SK-N-SH treated with all-trans-retinoic acid at 6 μM for 48 hours (cell line): Measurements from ENCODE around the gene TARS2.

ENCODE experiments used
- ATAC-seq: fragments of 200-7000 bp; cut with Tn5 transposase; 3 replicates; pipeline ENCODE4 v1.9.1; 2020; ENCODE audit warnings: mild to moderate bottlenecking, moderate library complexity
- ARNTL ChIP-seq: fragments of 450-650 bp; formaldehyde crosslinking; IDR thresholded peaks from 2 replicates; pipeline ENCODE4 v1.5.0; 2020; ENCODE audit warnings: low read depth, mild to moderate bottlenecking, moderate library complexity, borderline replicate concordance
- BACH2 ChIP-seq: fragments of 250-450 bp; sonication (Bioruptor Pico); IDR thresholded peaks from 2 replicates; pipeline ENCODE4 v1.9.0; 2021; ENCODE audit warnings: mild to moderate bottlenecking, borderline replicate concordance
- CREB5 ChIP-seq: fragments of 250-450 bp; sonication (Bioruptor Pico); IDR thresholded peaks from 2 replicates; pipeline ENCODE4 v1.5.1; 2020; ENCODE audit warnings: low read depth, mild to moderate bottlenecking, moderate library complexity
- CSDC2 ChIP-seq: fragments of 250-450 bp; sonication (Bioruptor Pico); IDR thresholded peaks from 2 replicates; pipeline ENCODE4 v1.5.0; 2020; ENCODE audit warnings: mild to moderate bottlenecking, moderate library complexity
- CSRNP3 ChIP-seq: fragments of 250-450 bp; sonication (Bioruptor Pico); IDR thresholded peaks from 2 replicates; pipeline ENCODE4 v1.5.1; 2021; ENCODE audit warnings: mild to moderate bottlenecking, moderate library complexity
- ESRRG ChIP-seq: fragments of 250-450 bp; sonication (Bioruptor Pico); IDR thresholded peaks from 2 replicates; pipeline ENCODE4 v1.6.1; 2021; ENCODE audit warnings: mild to moderate bottlenecking
- GLIS3 ChIP-seq: fragments of 250-450 bp; sonication (Bioruptor Pico); IDR thresholded peaks from 2 replicates; pipeline ENCODE4 v1.5.0; 2020; ENCODE audit warnings: mild to moderate bottlenecking, moderate library complexity
- ISL1 ChIP-seq: fragments of 250-450 bp; sonication (Bioruptor Pico); IDR thresholded peaks from 2 replicates; pipeline ENCODE4 v2.1.2; 2022; ENCODE audit warnings: mild to moderate bottlenecking, moderate library complexity
- OSR1 ChIP-seq: fragments of 250-450 bp; sonication (Bioruptor Pico); IDR thresholded peaks from 2 replicates; pipeline ENCODE4 v1.8.0; 2022; ENCODE audit warnings: moderate library complexity, mild to moderate bottlenecking, inconsistent platforms
- PATZ1 ChIP-seq: fragments of 250-450 bp; sonication (Bioruptor Pico); IDR thresholded peaks from 2 replicates; pipeline ENCODE4 v1.8.0; 2020; ENCODE audit warnings: mild to moderate bottlenecking, moderate library complexity, borderline replicate concordance
- PPARA ChIP-seq: fragments of 250-450 bp; sonication (Bioruptor Pico); IDR thresholded peaks from 2 replicates; pipeline ENCODE4 v1.5.0; 2020; ENCODE audit warnings: mild to moderate bottlenecking, borderline replicate concordance
- RARB ChIP-seq: fragments of 250-450 bp; sonication (Bioruptor Pico); IDR thresholded peaks from 2 replicates; pipeline ENCODE4 v1.8.0; 2021; ENCODE audit warnings: mild to moderate bottlenecking, moderate library complexity
- SNAI2 ChIP-seq: fragments of 250-450 bp; sonication (Bioruptor Pico); IDR thresholded peaks from 2 replicates; pipeline ENCODE4 v1.5.0; 2020; ENCODE audit warnings: mild to moderate bottlenecking, moderate library complexity
- TCF4 ChIP-seq: fragments of 250-450 bp; sonication (Bioruptor Pico); IDR thresholded peaks from 2 replicates; pipeline ENCODE4 v1.8.0; 2021; ENCODE audit warnings: mild to moderate bottlenecking, moderate library complexity, borderline replicate concordance
- TSHZ2 ChIP-seq: fragments of 250-450 bp; sonication (Bioruptor Pico); IDR thresholded peaks from 2 replicates; pipeline ENCODE4 v1.5.0; 2020; ENCODE audit warnings: mild to moderate bottlenecking, moderate library complexity
- ZC3H10 ChIP-seq: fragments of 250-450 bp; sonication (Bioruptor Pico); IDR thresholded peaks from 2 replicates; pipeline ENCODE4 v1.5.1; 2021; ENCODE audit warnings: mild to moderate bottlenecking, moderate library complexity
- ZFP3 ChIP-seq: fragments of 250-450 bp; sonication (Bioruptor Pico); IDR thresholded peaks from 2 replicates; pipeline ENCODE4 v1.5.0; 2020; ENCODE audit warnings: mild to moderate bottlenecking, moderate library complexity
- ZFP30 ChIP-seq: fragments of 450-650 bp; formaldehyde crosslinking; IDR thresholded peaks from 2 replicates; pipeline ENCODE4 v1.5.0; 2022; ENCODE audit warnings: mild to moderate bottlenecking, moderate library complexity
- ZNF565 ChIP-seq: fragments of 450-650 bp; formaldehyde crosslinking; conservative IDR thresholded peaks from 2 replicates; pipeline ENCODE4 v1.5.0; 2020; ENCODE audit warnings: low read depth, mild to moderate bottlenecking, moderate library complexity
- ZNF70 ChIP-seq: fragments of 450-650 bp; formaldehyde crosslinking; IDR thresholded peaks from 2 replicates; pipeline ENCODE4 v1.5.0; 2020; ENCODE audit warnings: mild to moderate bottlenecking, moderate library complexity
- ZNF8 ChIP-seq: fragments of 450-650 bp; formaldehyde crosslinking; IDR thresholded peaks from 2 replicates; pipeline ENCODE4 v1.5.0; 2020; ENCODE audit warnings: mild to moderate bottlenecking, moderate library complexity

Gene TARS2

GRCh38 chr1:150552128-150552910, 65.1 kb downstream of the TARS2 start (continued):
- TF ChIP-seq BACH2 (CRISPR knock-in tag) (no peak), ARNTL (CRISPR knock-in tag) (no peak)

- no peak for ATAC-seq
- no peak for TF ChIP-seq CSRNP3 (CRISPR knock-in tag)
- TF ChIP-seq ZC3H10 (CRISPR knock-in tag), result no peak
- no peak for TF ChIP-seq OSR1 (CRISPR knock-in tag)
- no peak for TF ChIP-seq ESRRG (CRISPR knock-in tag)
- TF ChIP-seq PPARA (CRISPR knock-in tag), result no peak
- TF ChIP-seq CREB5 (CRISPR knock-in tag), result no peak
- no peak for TF ChIP-seq ARNTL (CRISPR knock-in tag)
- no peak for TF ChIP-seq RARB (CRISPR knock-in tag)
- no peak for TF ChIP-seq CSDC2 (CRISPR knock-in tag)
- no peak for TF ChIP-seq TSHZ2
- TF ChIP-seq PATZ1 (CRISPR knock-in tag), result no peak
- no peak for TF ChIP-seq GLIS3
- no peak for TF ChIP-seq BACH2 (CRISPR knock-in tag)
- no peak for TF ChIP-seq ISL1 (CRISPR knock-in tag)
Measured at GRCh38 chr1:150552911-150553289, 65.7 kb downstream of the TARS2 start.

- no peak for TF ChIP-seq ZFP3
- TF ChIP-seq, all 23 proteins: peak for 0
- no peak for ATAC-seq
Measured at GRCh38 chr1:150553392-150554085, 66.3 kb downstream of the TARS2 start.

GRCh38 chr1:150554086-150554452, 66.8 kb downstream of the TARS2 start:
- no peak for ATAC-seq
- TF ChIP-seq ZFP30 (CRISPR knock-in tag) (no peak), ZNF70 (no peak), PPARA (CRISPR knock-in tag) (no peak), OSR1 (CRISPR knock-in tag) (no peak), TSHZ2 (no peak), TCF4 (CRISPR knock-in tag) (no peak), ISL1 (CRISPR knock-in tag) (no peak), ARNTL (CRISPR knock-in tag) (no peak), ZNF565 (CRISPR knock-in tag) (no peak), ZNF8 (CRISPR knock-in tag) (no peak), ZC3H10 (CRISPR knock-in tag) (no peak), CREB5 (CRISPR knock-in tag) (no peak), SNAI2 (CRISPR knock-in tag) (no peak), ZFP3 (no peak)
